ENCODE data around the gene SLC25A34.

GRCh38 chr1:15733218-15733725, 2.8 kb upstream of the SLC25A34 start:
- TF ChIP-seq, protein P1, sequence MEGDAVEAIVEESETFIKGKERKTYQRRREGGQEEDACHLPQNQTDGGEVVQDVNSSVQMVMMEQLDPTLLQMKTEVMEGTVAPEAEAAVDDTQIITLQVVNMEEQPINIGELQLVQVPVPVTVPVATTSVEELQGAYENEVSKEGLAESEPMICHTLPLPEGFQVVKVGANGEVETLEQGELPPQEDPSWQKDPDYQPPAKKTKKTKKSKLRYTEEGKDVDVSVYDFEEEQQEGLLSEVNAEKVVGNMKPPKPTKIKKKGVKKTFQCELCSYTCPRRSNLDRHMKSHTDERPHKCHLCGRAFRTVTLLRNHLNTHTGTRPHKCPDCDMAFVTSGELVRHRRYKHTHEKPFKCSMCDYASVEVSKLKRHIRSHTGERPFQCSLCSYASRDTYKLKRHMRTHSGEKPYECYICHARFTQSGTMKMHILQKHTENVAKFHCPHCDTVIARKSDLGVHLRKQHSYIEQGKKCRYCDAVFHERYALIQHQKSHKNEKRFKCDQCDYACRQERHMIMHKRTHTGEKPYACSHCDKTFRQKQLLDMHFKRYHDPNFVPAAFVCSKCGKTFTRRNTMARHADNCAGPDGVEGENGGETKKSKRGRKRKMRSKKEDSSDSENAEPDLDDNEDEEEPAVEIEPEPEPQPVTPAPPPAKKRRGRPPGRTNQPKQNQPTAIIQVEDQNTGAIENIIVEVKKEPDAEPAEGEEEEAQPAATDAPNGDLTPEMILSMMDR (IDR thresholded peaks at IDR 0.05; ENCODE audit: insufficient read depth, low read length), result no peak
- no peak for TF ChIP-seq SPI1 (IDR thresholded peaks at IDR 0.05; ENCODE audit: borderline replicate concordance, low read depth)
- TF ChIP-seq POLR2AphosphoS5 (IDR thresholded peaks at IDR 0.05; ENCODE audit: low read depth), result no peak
- TF ChIP-seq GABPA (IDR thresholded peaks at IDR 0.05; ENCODE audit: low read depth), result no peak

Data from HL-60 (cell line).